Trophoblast cell (in vitro differentiated cells and primary cell): Measurements from ENCODE around the gene FNBP1.
"Not testable (repeated sequence)": the region's sequence is repeated elsewhere in the genome, so short reads cannot be mapped to it uniquely, and the experiment has no call there.

Experiments
- DNase-seq, 2 donors: peaks; one replicate each; pipeline ENCODE4 v3.0.0-alpha.2; 2016
- H2AFZ ChIP-seq: 2 replicates; pipeline ENCODE4 v1.6.1; 2013; ENCODE audit warnings: low read length, moderate library complexity, mild to moderate bottlenecking; ENCODE audit not compliant: insufficient read depth, poor library complexity
- H2AK5ac ChIP-seq: 2 replicates; pipeline ENCODE4 v1.6.1; 2013; ENCODE audit warnings: mild to moderate bottlenecking, low read length
- H2BK120ac ChIP-seq: 2 replicates; pipeline ENCODE4 v1.6.1; 2013; ENCODE audit warnings: low read length, mild to moderate bottlenecking, moderate library complexity; ENCODE audit not compliant: insufficient read depth, poor library complexity
- H2BK12ac ChIP-seq: 2 replicates; pipeline ENCODE4 v1.6.1; 2013; ENCODE audit warnings: mild to moderate bottlenecking, low read length, moderate library complexity
- H2BK5ac ChIP-seq: 2 replicates; pipeline ENCODE4 v1.6.1; 2013; ENCODE audit warnings: low read length, low read depth, moderate library complexity, mild to moderate bottlenecking; ENCODE audit not compliant: poor library complexity
- H3K14ac ChIP-seq: 2 replicates; pipeline ENCODE4 v1.6.1; 2013; ENCODE audit warnings: mild to moderate bottlenecking, low read length
- H3K18ac ChIP-seq: 2 replicates; pipeline ENCODE4 v1.6.1; 2013; ENCODE audit warnings: mild to moderate bottlenecking, low read length
- H3K23ac ChIP-seq: 2 replicates; pipeline ENCODE4 v1.6.1; 2013; ENCODE audit warnings: low read length
- H3K27ac ChIP-seq: 2 replicates; pipeline ENCODE4 v1.5.1; 2013; ENCODE audit warnings: low read depth, mild to moderate bottlenecking, inconsistent platforms, low read length, moderate library complexity
- H3K27me3 ChIP-seq: 2 replicates; pipeline ENCODE4 v1.6.1; 2013; ENCODE audit warnings: inconsistent platforms, mild to moderate bottlenecking, low read length, moderate library complexity; ENCODE audit not compliant: insufficient read depth
- H3K36me3 ChIP-seq, 2 experiments: 1 replicate in 1 of 2; 2 replicates in 1 of 2; pipeline ENCODE4 v1.6.1; 2013; ENCODE audit warnings: low read length in 2 of 2, mild to moderate bottlenecking in 2 of 2, moderate library complexity in 1 of 2; ENCODE audit not compliant: insufficient read depth in 2 of 2, control insufficient read depth in 1 of 2
- H3K4ac ChIP-seq: 2 replicates; pipeline ENCODE4 v1.6.1; 2013; ENCODE audit warnings: low read depth, mild to moderate bottlenecking, low read length, moderate library complexity
- H3K4me1 ChIP-seq, 2 experiments: 1 replicate in 1 of 2; 2 replicates in 1 of 2; pipeline ENCODE4 v1.6.1; 2013; ENCODE audit warnings: low read length in 2 of 2, mild to moderate bottlenecking in 2 of 2, moderate library complexity in 1 of 2; ENCODE audit not compliant: insufficient read depth in 2 of 2, control insufficient read depth in 1 of 2
- H3K4me2 ChIP-seq: 2 replicates; pipeline ENCODE4 v1.6.1; 2013; ENCODE audit warnings: inconsistent platforms, mild to moderate bottlenecking, low read length, moderate library complexity
- H3K4me3 ChIP-seq: 2 replicates; pipeline ENCODE4 v1.5.1; 2013; ENCODE audit warnings: mild to moderate bottlenecking, low read depth, low read length, inconsistent platforms
- H3K79me1 ChIP-seq: one replicate; pipeline ENCODE4 v1.6.1; 2013; ENCODE audit warnings: low read length
- H3K79me2 ChIP-seq: 2 replicates; pipeline ENCODE4 v1.6.1; 2013; ENCODE audit warnings: low read length, mild to moderate bottlenecking; ENCODE audit not compliant: control insufficient read depth, insufficient read depth, poor library complexity
- H3K9ac ChIP-seq: 2 replicates; pipeline ENCODE4 v1.6.1; 2013; ENCODE audit warnings: mild to moderate bottlenecking, low read length
- H3K9me3 ChIP-seq: 2 replicates; pipeline ENCODE4 v1.6.1; 2013; ENCODE audit warnings: low read depth, mild to moderate bottlenecking, control low read depth, inconsistent platforms, low read length; ENCODE audit not compliant: insufficient read depth
- H4K12ac ChIP-seq: 2 replicates; pipeline ENCODE4 v1.6.1; 2013; ENCODE audit warnings: low read depth, mild to moderate bottlenecking, low read length, moderate library complexity
- H4K8ac ChIP-seq: 2 replicates; pipeline ENCODE4 v1.6.1; 2013; ENCODE audit warnings: low read depth, mild to moderate bottlenecking, low read length, moderate library complexity
- H4K91ac ChIP-seq: one replicate; pipeline ENCODE4 v1.6.1; 2013; ENCODE audit warnings: low read depth, mild to moderate bottlenecking, low read length, moderate library complexity
- WGBS: extraction: QIAGEN DNeasy Blood & Tissue Kit; methylation state at CpG from one replicate; pipeline ENCODE4 v1.1.7; 2013; ENCODE audit warnings: missing lambda C conversion rate; ENCODE audit not compliant: insufficient read length, insufficient coverage; ENCODE audit errors: extremely low coverage; 5-methylcytosine and 5-hydroxymethylcytosine counted together

Gene FNBP1

DNA sequence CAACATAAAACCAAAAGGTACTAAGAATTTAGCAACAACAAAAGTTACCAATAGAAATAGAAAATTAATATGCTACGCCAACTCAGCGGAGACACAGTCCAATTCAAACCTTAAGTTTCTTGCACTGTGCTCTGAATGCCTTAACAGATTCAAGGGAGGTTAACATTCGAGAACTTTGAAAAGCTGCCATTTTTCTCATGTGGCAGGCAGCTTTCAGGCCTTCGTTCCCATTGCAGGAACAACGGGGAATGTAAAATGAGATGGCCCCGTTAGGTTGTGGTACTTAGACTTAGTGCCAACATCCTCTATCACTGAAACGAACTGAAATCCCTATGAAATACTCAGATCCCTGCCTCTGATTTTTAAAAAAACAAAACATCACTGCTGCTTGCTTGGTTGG is 22.4 kb downstream of the FNBP1 start:
- Histone ChIP-seq H3K79me1 (no peaks in the 10 kb centered on the region), H2BK120ac (no peak overlapping the region), H2AK5ac (no peak overlapping the region), H3K36me3 (peaks cover 0 to 3% of the 10 kb centered on the region in 2 experiments), H3K4me1 (peaks cover 2 to 7% of the 10 kb centered on the region in 2 experiments), H3K18ac (no peak overlapping the region), H2BK5ac (no peak overlapping the region), H2BK12ac (no peak overlapping the region), H2AFZ (no peak overlapping the region), H3K27me3 (no peaks in the 10 kb centered on the region), H3K79me2 (no peaks in the 10 kb centered on the region), H4K12ac (no peak overlapping the region), H3K9ac (no peak overlapping the region), H3K14ac (no peak overlapping the region), H3K23ac (no peak overlapping the region), H3K27ac (no peak overlapping the region), H4K8ac (no peak overlapping the region), H4K91ac (no peak overlapping the region), H3K4ac (no peak overlapping the region), H3K4me3 (no peak overlapping the region), H3K9me3 (peaks cover 1% of the 10 kb centered on the region), H3K4me2 (no peak overlapping the region)
- WGBS, result no CpG with 5 or more reads among the region's 7 CpGs
- no peak for DNase-seq

DNA sequence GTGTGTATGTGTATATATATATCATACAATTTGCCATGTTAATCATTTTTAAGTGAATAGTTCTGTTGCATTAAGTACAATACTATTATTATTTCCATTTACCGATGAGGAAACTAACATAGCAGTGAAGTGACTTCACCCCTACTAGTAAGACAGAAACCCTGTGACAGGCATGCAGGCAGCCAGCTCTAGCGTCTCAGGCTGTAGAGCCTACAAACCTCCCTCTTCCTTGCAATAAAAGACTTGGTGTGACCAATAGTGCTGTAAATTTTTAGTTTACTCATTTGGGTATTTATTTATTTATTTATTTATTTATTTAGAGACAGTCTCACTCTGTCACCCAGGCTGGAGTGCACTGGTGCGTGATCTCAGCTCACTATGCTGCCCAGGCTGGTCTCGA is 24.7 kb downstream of the FNBP1 start:
- Histone ChIP-seq H3K4ac (no peak overlapping the region), H3K4me1 (peaks cover 0 to 1% of the 10 kb centered on the region in 2 experiments), H3K23ac (no peak overlapping the region), H2AK5ac (no peak overlapping the region), H3K79me2 (no peaks in the 10 kb centered on the region), H2AFZ (no peak overlapping the region), H2BK120ac (no peak overlapping the region), H3K9me3 (peaks cover 1% of the 10 kb centered on the region), H3K4me3 (no peak overlapping the region), H2BK5ac (no peak overlapping the region), H4K91ac (no peak overlapping the region), H3K36me3 (peaks cover 0 to 3% of the 10 kb centered on the region in 2 experiments), H3K18ac (no peak overlapping the region), H3K4me2 (no peak overlapping the region), H2BK12ac (no peak overlapping the region), H3K27me3 (no peaks in the 10 kb centered on the region), H4K12ac (no peak overlapping the region), H3K79me1 (no peaks in the 10 kb centered on the region), H3K14ac (no peak overlapping the region), H3K9ac (no peak overlapping the region), H3K27ac (no peak overlapping the region), H4K8ac (no peak overlapping the region)
- DNase-seq, result peak; percentile 37 to 48
- no CpG with 5 or more reads among the region's 4 CpGs for whole genome bisulfite sequencing

DNA sequence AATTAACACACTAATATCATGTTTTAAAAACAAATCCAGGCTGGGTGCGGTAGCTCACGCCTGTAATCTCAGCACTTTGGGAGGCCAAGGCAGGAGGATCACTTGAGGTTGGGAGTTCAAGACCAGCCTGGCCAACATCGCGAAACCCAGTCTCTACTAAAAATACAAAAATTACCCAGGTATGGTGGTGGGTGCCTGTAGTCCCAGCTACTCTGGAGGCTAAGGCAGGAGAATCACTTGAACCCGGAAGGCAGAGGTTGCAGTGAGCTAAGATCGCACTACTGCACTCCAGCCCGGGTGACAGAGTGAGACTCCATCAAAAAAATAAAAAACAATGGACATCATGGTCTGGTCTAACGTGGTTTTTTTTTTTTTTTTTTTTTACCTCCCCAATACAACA is 25.5 kb downstream of the FNBP1 start:
- not testable (repeated sequence) for H4K8ac ChIP-seq, H2AFZ ChIP-seq, H3K36me3 ChIP-seq, H3K4me1 ChIP-seq, H2AK5ac ChIP-seq, H4K12ac ChIP-seq, H3K79me1 ChIP-seq, H3K4me2 ChIP-seq, H3K27me3 ChIP-seq, H3K9me3 ChIP-seq, DNase-seq, H3K23ac ChIP-seq, H3K9ac ChIP-seq, H3K27ac ChIP-seq, H3K4me3 ChIP-seq, H3K79me2 ChIP-seq, H3K4ac ChIP-seq, H3K18ac ChIP-seq, H4K91ac ChIP-seq, H2BK120ac ChIP-seq, H2BK5ac ChIP-seq, H3K14ac ChIP-seq, H2BK12ac ChIP-seq
- no CpG with 5 or more reads among the region's 8 CpGs for WGBS

DNA sequence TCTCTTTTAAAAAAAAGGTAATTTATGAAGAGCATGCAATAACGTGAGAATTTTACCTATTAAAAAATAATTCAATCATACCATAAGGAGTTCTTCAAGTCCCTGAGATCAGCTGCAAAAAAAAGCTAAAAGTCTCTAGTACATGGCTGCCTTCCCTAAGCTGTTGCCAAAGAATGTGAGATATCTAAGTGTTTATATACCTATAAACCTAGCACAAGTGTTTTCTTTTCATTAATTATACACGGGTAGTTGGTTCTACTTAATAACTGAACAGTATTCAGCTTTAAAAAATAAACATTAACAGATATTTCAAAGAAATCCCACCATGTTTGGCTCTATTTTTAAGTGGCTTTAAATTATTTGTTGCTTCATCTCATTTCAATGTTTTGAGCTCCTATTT is 25.9 kb downstream of the FNBP1 start:
- Histone ChIP-seq H3K36me3 (peaks cover 0 to 3% of the 10 kb centered on the region in 2 experiments), H3K4me2 (no peak overlapping the region), H3K79me1 (no peaks in the 10 kb centered on the region), H3K4me3 (no peak overlapping the region), H2BK5ac (no peak overlapping the region), H3K27me3 (no peaks in the 10 kb centered on the region), H3K4ac (no peak overlapping the region), H2BK120ac (no peak overlapping the region), H3K4me1 (no peaks in the 10 kb centered on the region), H3K18ac (no peak overlapping the region), H4K12ac (no peak overlapping the region), H3K79me2 (no peaks in the 10 kb centered on the region), H4K8ac (no peak overlapping the region), H3K14ac (no peak overlapping the region), H3K9ac (no peak overlapping the region), H2BK12ac (no peak overlapping the region), H3K23ac (no peak overlapping the region), H4K91ac (no peak overlapping the region), H3K9me3 (no peaks in the 10 kb centered on the region), H2AK5ac (no peak overlapping the region), H3K27ac (no peak overlapping the region), H2AFZ (no peak overlapping the region)
- WGBS, result no CpG with 5 or more reads among the region's 2 CpGs
- DNase-seq, result no peak
